GM19372 (cell line): ENCODE measurements around the gene LRIG3.
"Not testable (repeated sequence)": the region's sequence is repeated elsewhere in the genome, so short reads cannot be mapped to it uniquely, and the experiment has no call there.

Source experiments
- ATAC-seq: cut with Tn5 transposase; IDR thresholded peaks from one replicate; pipeline ENCODE4 v1.9.1; 2021; ENCODE audit warnings: mild to moderate bottlenecking, low read depth, moderate library complexity; ENCODE audit not compliant: unreplicated experiment

LRIG3 gene

GRCh38 chr12:58870595-58870994 lies 49.7 kb downstream of the LRIG3 start:
- ATAC-seq: no peak

- ATAC-seq: no peak
These were observed 59.5 kb downstream of the LRIG3 start for GRCh38 chr12:58860788-58861240.

GRCh38 chr12:58860056-58860787 lies 60.1 kb downstream of the LRIG3 start:
- no peak for ATAC-seq

GRCh38 chr12:58858030-58858429 lies 62.3 kb downstream of the LRIG3 start:
- no peak for ATAC-seq

- ATAC-seq: not testable (repeated sequence)
These were observed 63.1 kb downstream of the LRIG3 start for GRCh38 chr12:58857206-58857605.

- ATAC-seq: not testable (repeated sequence)
These were observed 64.7 kb downstream of the LRIG3 start for GRCh38 chr12:58855630-58856029.

GRCh38 chr12:58850826-58851225 lies 69.5 kb downstream of the LRIG3 start:
- ATAC-seq: no peak

- no peak for ATAC-seq
These were observed 72.3 kb downstream of the LRIG3 start for GRCh38 chr12:58847901-58848600.

- ATAC-seq: no peak
These were observed 76.1 kb downstream of the LRIG3 start for GRCh38 chr12:58844161-58844560.

GRCh38 chr12:58841058-58841798 lies 79.1 kb downstream of the LRIG3 start:
- ATAC-seq: no peak

GRCh38 chr12:58833853-58834252 lies 86.5 kb downstream of the LRIG3 start:
- ATAC-seq: no peak

GRCh38 chr12:58832920-58833319 lies 87.4 kb downstream of the LRIG3 start:
- no peak for ATAC-seq
